HG03097 (cell line): Measurements from ENCODE around the gene SLC15A4.
A peak's percentile ranks its signal among the peaks of the same experiment; 100 is the strongest.

ENCODE experiments used
- ATAC-seq: cut with Tn5 transposase; IDR thresholded peaks from one replicate; pipeline ENCODE4 v1.9.1; 2021; ENCODE audit not compliant: unreplicated experiment, low FRiP score

Gene SLC15A4

GRCh38 chr12:128795530-128796361 lies 28.0 kb downstream of the SLC15A4 start:
- ATAC-seq = no peak

GRCh38 chr12:128794661-128795529 lies 28.9 kb downstream of the SLC15A4 start:
- ATAC-seq = peak; percentile 36

- ATAC-seq = no peak
Observed at GRCh38 chr12:128793701-128794100, 30.1 kb downstream of the SLC15A4 start.

- ATAC-seq = no peak
Observed at GRCh38 chr12:128792881-128793280, 30.9 kb downstream of the SLC15A4 start.

GRCh38 chr12:128792398-128792797 lies 31.4 kb downstream of the SLC15A4 start:
- ATAC-seq = no peak

- ATAC-seq = no peak
Observed at GRCh38 chr12:128791395-128792322, 32.1 kb downstream of the SLC15A4 start.

GRCh38 chr12:128790653-128791373 lies 32.9 kb downstream of the SLC15A4 start:
- no peak for ATAC-seq

- no peak for ATAC-seq
Observed at GRCh38 chr12:128790221-128790620, 33.5 kb downstream of the SLC15A4 start.

GRCh38 chr12:128789356-128789929 lies 34.3 kb downstream of the SLC15A4 start:
- no peak for ATAC-seq

GRCh38 chr12:128787827-128788226 lies 35.9 kb downstream of the SLC15A4 start:
- no peak for ATAC-seq

GRCh38 chr12:128786741-128787391 lies 36.9 kb downstream of the SLC15A4 start:
- ATAC-seq = no peak

- no peak for ATAC-seq
Observed at GRCh38 chr12:128784030-128784760, 39.6 kb downstream of the SLC15A4 start.

- ATAC-seq = peak; percentile 70
Observed at GRCh38 chr12:128783129-128783574, 40.6 kb downstream of the SLC15A4 start.

GRCh38 chr12:128779901-128780300 lies 43.9 kb downstream of the SLC15A4 start:
- no peak for ATAC-seq

- ATAC-seq = no peak
Observed at GRCh38 chr12:128772249-128772648, 51.5 kb downstream of the SLC15A4 start.

GRCh38 chr12:128771681-128772080 lies 52.1 kb downstream of the SLC15A4 start:
- no peak for ATAC-seq

- ATAC-seq = no peak
Observed at GRCh38 chr12:128767518-128767917, 56.2 kb downstream of the SLC15A4 start.
